MCF 10A (cell line): ENCODE data around the gene MAP1A. TPM values are rescaled to one million over a fixed set of nuclear protein-coding genes. Genes with fewer than 3 reads are reported as not detected.

Experiments used
- BruUV-seq: library from RNA; stranded (reverse); fragments of 400-500 nt; replicated peaks from 2 replicates; lab custom pipeline; 2021; lab: Mats Ljungman, UMichigan
- CTCF ChIA-PET: fragments of 300-600 bp; sonication (Branson Sonifier 250); formaldehyde crosslinking; extraction: SDS; loops from one replicate; lab custom pipeline; 2021; ENCODE audit warnings: antibody characterized with exemption, inconsistent platforms; lab: Yijun Ruan, JAX
- POLR2A ChIA-PET: fragments of 300-600, 350-650 bp; sonication (Branson Sonifier 250); formaldehyde crosslinking; extraction: SDS; loops from one replicate; lab custom pipeline; 2020; ENCODE audit warnings: antibody characterized with exemption, inconsistent platforms; lab: Yijun Ruan, JAX
- DNase-seq: peaks from one replicate; pipeline ENCODE4 v3.0.0-alpha.2; 2018; ENCODE audit not compliant: unreplicated experiment
- H3K27ac Mint-ChIP-seq: one replicate; pipeline ENCODE4 v1.8.0; 2022; ENCODE audit warnings: mild to moderate bottlenecking, low read depth, mixed read lengths; ENCODE audit not compliant: unreplicated experiment
- H3K27me3 Mint-ChIP-seq: one replicate; pipeline ENCODE4 v1.8.0; 2022; ENCODE audit warnings: mixed read lengths; ENCODE audit not compliant: insufficient read depth, unreplicated experiment
- H3K36me3 Mint-ChIP-seq: one replicate; pipeline ENCODE4 v1.8.0; 2022; ENCODE audit warnings: mild to moderate bottlenecking, moderate library complexity, mixed read lengths; ENCODE audit not compliant: insufficient read depth, unreplicated experiment
- H3K4me1 Mint-ChIP-seq: one replicate; pipeline ENCODE4 v1.8.0; 2022; ENCODE audit warnings: mixed read lengths; ENCODE audit not compliant: insufficient read depth, unreplicated experiment
- H3K4me3 Mint-ChIP-seq: one replicate; pipeline ENCODE4 v1.8.0; 2022; ENCODE audit warnings: mild to moderate bottlenecking, moderate library complexity, mixed read lengths; ENCODE audit not compliant: unreplicated experiment
- H3K9me3 Mint-ChIP-seq: one replicate; pipeline ENCODE4 v1.8.0; 2022; ENCODE audit warnings: mixed read lengths; ENCODE audit not compliant: unreplicated experiment
- CTCF ChIP-seq: fragments of 200-600 bp; IDR thresholded peaks from one replicate; pipeline ENCODE4 v1.8.0; 2022; ENCODE audit warnings: antibody characterized with exemption, mild to moderate bottlenecking; ENCODE audit not compliant: unreplicated experiment
- intact Hi-C: fragments of 100-400 bp; cut with micrococcal nuclease; formaldehyde crosslinking; loops from 2 replicates; pipeline ENCODE4 v1.14.1; 2022
- total RNA-seq: library from RNA; stranded (reverse); gene quantifications from 2 replicates; pipeline ENCODE4 v1.2.3, GENCODE V29; 2022

The MAP1A gene
- total RNA-seq, 1 experiment from 2014 or later, result 0.09 TPM

GRCh38 chr15:43527802-43528541 is 10.6 kb downstream of the MAP1A start:
- POLR2A ChIA-PET, result no interaction called here

GRCh38 chr15:43528542-43529007 is 11.2 kb downstream of the MAP1A start:
- no TSS peak for BruUV-seq
- intact Hi-C loops, result no loop called here
- ChIA-PET POLR2A (interaction anchor here (0.8 kb wide), 1 partner anchor 13 kb away, joined by 3 read pairs; no protein-coding TSS in a partner anchor), CTCF (interaction anchor here (1.0 to 3.9 kb wide), 2 partner anchors 15 to 28 kb away, joined by 3 to 14 read pairs; no protein-coding TSS in a partner anchor)
- Mint-ChIP-seq H3K27ac (no peak overlapping the region), H3K4me1 (no peaks in the 10 kb centered on the region), H3K9me3 (no peaks in the 10 kb centered on the region), H3K4me3 (no peak overlapping the region), H3K27me3 (peaks cover 2% of the 10 kb centered on the region), H3K36me3 (no peaks in the 10 kb centered on the region)
- no peak for TF ChIP-seq CTCF
- DNase-seq, result no peak

More at GRCh38 chr15:43527802-43528541, 10.6 kb downstream of the MAP1A start:
- H3K27me3 Mint-ChIP-seq, result peaks cover 8% of the 10 kb centered on the region
- TF ChIP-seq CTCF, result no peak
- H3K9me3 Mint-ChIP-seq, result no peaks in the 10 kb centered on the region
- BruUV-seq, result no TSS peak
- CTCF ChIA-PET, result interaction anchor here (1.0 to 3.9 kb wide), 2 partner anchors 14 to 28 kb away, joined by 3 to 14 read pairs; no protein-coding TSS in a partner anchor
- intact Hi-C loops, result no loop called here
- no peaks in the 10 kb centered on the region for H3K36me3 Mint-ChIP-seq
- no peak overlapping the region for H3K27ac Mint-ChIP-seq
- no peak for DNase-seq
- no peak overlapping the region for H3K4me3 Mint-ChIP-seq
- H3K4me1 Mint-ChIP-seq, result no peaks in the 10 kb centered on the region

- POLR2A ChIA-PET, result interaction anchor here (0.8 kb wide), 1 partner anchor 13 kb away, joined by 3 read pairs; no protein-coding TSS in a partner anchor
- Mint-ChIP-seq H3K27ac (no peak overlapping the region), H3K4me1 (no peaks in the 10 kb centered on the region)
Observed at GRCh38 chr15:43529141-43529540, 11.7 kb downstream of the MAP1A start.

More at GRCh38 chr15:43529141-43529540, 11.7 kb downstream of the MAP1A start:
- H3K36me3 Mint-ChIP-seq, result no peaks in the 10 kb centered on the region
- BruUV-seq, result no TSS peak
- no peak for DNase-seq
- intact Hi-C loops, result no loop called here
- no peaks in the 10 kb centered on the region for H3K9me3 Mint-ChIP-seq
- H3K4me3 Mint-ChIP-seq, result no peak overlapping the region
- H3K27me3 Mint-ChIP-seq, result no peaks in the 10 kb centered on the region
- CTCF ChIA-PET, result interaction anchor here (3.9 kb wide), 1 partner anchor 15 kb away, joined by 14 read pairs; no protein-coding TSS in a partner anchor
- no peak for TF ChIP-seq CTCF
